Memory B cell (primary cell): ENCODE results near the gene KRT82.
"Not testable (repeated sequence)": the region's sequence is repeated elsewhere in the genome, so short reads cannot be mapped to it uniquely, and the experiment has no call there.

Source experiments
- ATAC-seq: fragments of 150-1000 bp; cut with Tn5 transposase; 2 replicates; pipeline ENCODE4 v1.10.0; 2021; ENCODE audit warnings: low read depth, mild to moderate bottlenecking, moderate library complexity
- DNase-seq, 2 donors: peaks; one replicate each; pipeline ENCODE4 v3.0.0; 2022; ENCODE audit warnings: low spot score in 2 of 2
- H3K27ac Mint-ChIP-seq: one replicate; pipeline ENCODE4 v1.8.0; 2022; ENCODE audit warnings: mild to moderate bottlenecking, moderate library complexity, mixed read lengths
- H3K27me3 Mint-ChIP-seq: one replicate; pipeline ENCODE4 v1.8.0; 2022; ENCODE audit warnings: mixed read lengths
- H3K36me3 Mint-ChIP-seq: one replicate; pipeline ENCODE4 v1.8.0; 2022; ENCODE audit warnings: mild to moderate bottlenecking, mixed read lengths
- H3K4me1 Mint-ChIP-seq: one replicate; pipeline ENCODE4 v1.8.0; 2022; ENCODE audit warnings: mixed read lengths
- H3K4me3 Mint-ChIP-seq: one replicate; pipeline ENCODE4 v1.8.0; 2022; ENCODE audit warnings: mild to moderate bottlenecking, moderate library complexity, mixed read lengths
- H3K9me3 Mint-ChIP-seq: one replicate; pipeline ENCODE4 v1.8.0; 2022; ENCODE audit warnings: mixed read lengths

The KRT82 gene

DNA sequence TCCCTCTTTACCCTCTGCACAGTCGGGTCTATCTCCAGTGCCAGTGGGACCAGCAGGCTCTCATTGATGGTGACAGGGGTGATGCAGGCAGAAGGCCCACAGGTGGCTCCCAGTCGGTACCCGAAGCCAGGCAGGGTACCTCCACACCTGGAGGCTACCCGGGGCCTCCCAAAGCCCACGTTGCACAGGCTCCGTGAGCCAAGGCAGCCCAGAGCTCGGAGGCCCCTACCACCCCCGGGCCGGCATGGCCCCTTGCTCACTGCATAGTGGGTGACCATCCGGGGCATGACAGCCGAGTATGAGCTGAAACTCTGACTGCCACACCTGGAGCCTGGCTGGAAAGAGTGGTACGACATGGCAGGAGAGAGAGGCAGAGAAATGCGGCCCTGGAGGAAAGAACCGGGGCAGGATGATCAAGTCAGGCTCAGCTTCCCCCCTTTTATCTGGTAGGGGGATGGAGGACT lies at the start of gene KRT82:
KRT82 (minus strand) TSS at position 414 of the 464 bp plus-strand sequence; CDS start at position 356, 58 bp downstream.
- no peak for ATAC-seq
- Mint-ChIP-seq H3K27me3 (peaks cover 18% of the 10 kb centered on the region), H3K27ac (no peak within 1 kb of the TSS), H3K9me3 (no peaks in the 10 kb centered on the region), H3K4me3 (no peak within 1 kb of the TSS), H3K36me3 (peaks cover 3% of the 10 kb centered on the region), H3K4me1 (no peaks in the 10 kb centered on the region)
- DNase-seq, result no peak

GRCh38 chr12:52455821-52456220 lies 49.7 kb upstream of the KRT82 start:
- Mint-ChIP-seq H3K4me3 (no peak overlapping the region), H3K27ac (no peak overlapping the region), H3K9me3 (no peaks in the 10 kb centered on the region), H3K36me3 (no peaks in the 10 kb centered on the region), H3K27me3 (peaks cover 13% of the 10 kb centered on the region), H3K4me1 (no peaks in the 10 kb centered on the region)
- DNase-seq (no peak), ATAC-seq (no peak)

GRCh38 chr12:52454411-52455201 lies 48.5 kb upstream of the KRT82 start:
- Mint-ChIP-seq H3K27me3 (peaks cover 12% of the 10 kb centered on the region), H3K9me3 (no peaks in the 10 kb centered on the region), H3K36me3 (no peaks in the 10 kb centered on the region), H3K27ac (no peak overlapping the region), H3K4me3 (no peak overlapping the region), H3K4me1 (no peaks in the 10 kb centered on the region)
- DNase-seq (no peak), ATAC-seq (no peak)

DNA sequence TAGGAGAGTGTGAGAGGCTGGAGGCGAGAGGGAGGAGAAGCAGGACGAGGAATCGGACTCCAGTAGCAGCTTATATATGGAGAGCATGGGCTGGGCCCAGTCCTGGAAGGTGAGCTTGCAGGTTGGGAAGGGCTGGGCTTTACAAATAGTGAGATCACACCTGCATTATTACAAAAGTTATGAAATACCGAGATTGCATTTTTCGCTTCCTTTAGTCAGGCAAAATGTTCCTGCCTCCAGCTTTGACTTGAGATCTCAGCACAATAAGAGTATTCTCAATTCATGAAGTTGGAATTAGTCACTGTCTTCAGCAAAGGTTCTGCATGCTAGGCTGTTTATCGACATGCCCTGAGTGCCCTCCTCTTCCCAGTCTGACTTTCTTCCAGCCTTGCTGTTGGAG lies 46.0 kb upstream of the KRT82 start, which contains the start of gene KRT6B:
KRT6B (minus strand) TSS at position 46 of the 400 bp plus-strand sequence. CDS start 68 bp downstream, outside the sequence.
- Mint-ChIP-seq H3K4me1 (peaks cover 6% of the 10 kb centered on the region), H3K4me3 (no peak within 1 kb of the TSS), H3K9me3 (no peaks in the 10 kb centered on the region), H3K36me3 (no peaks in the 10 kb centered on the region), H3K27me3 (peaks cover 9% of the 10 kb centered on the region), H3K27ac (no peak within 1 kb of the TSS)
- ATAC-seq (no peak), DNase-seq (no peak)

GRCh38 chr12:52448228-52448627 lies 42.1 kb upstream of the KRT82 start:
- peaks cover 6% of the 10 kb centered on the region for H3K4me1 Mint-ChIP-seq
- peaks cover 13% of the 10 kb centered on the region for H3K27me3 Mint-ChIP-seq
- DNase-seq (no peak), ATAC-seq (no peak)
- no peak overlapping the region for H3K27ac Mint-ChIP-seq
- no peaks in the 10 kb centered on the region for H3K36me3 Mint-ChIP-seq
- no peak overlapping the region for H3K4me3 Mint-ChIP-seq
- no peaks in the 10 kb centered on the region for H3K9me3 Mint-ChIP-seq

DNA sequence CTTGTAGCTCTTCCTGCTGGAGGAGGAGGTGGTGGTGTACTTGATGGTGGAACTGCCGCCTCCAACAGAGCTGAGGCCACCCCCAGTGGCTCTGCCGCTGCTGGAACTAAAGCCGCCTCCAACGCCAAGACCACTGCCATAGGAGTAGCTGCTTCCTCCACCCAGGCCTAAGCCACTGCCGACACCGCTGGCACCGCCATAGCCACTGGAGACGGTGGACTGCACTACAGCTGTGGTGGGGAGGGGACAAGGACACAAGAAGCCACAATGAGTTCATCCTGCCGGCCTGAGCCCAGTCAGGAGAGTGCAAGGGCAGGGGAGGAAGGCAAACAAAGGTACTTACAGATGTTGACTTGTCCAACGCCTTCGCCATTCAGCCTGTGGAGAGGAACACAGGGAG lies 41.1 kb upstream of the KRT82 start:
- not testable (repeated sequence) for H3K27ac Mint-ChIP-seq
- peaks cover 17% of the 10 kb centered on the region for H3K27me3 Mint-ChIP-seq

DNA sequence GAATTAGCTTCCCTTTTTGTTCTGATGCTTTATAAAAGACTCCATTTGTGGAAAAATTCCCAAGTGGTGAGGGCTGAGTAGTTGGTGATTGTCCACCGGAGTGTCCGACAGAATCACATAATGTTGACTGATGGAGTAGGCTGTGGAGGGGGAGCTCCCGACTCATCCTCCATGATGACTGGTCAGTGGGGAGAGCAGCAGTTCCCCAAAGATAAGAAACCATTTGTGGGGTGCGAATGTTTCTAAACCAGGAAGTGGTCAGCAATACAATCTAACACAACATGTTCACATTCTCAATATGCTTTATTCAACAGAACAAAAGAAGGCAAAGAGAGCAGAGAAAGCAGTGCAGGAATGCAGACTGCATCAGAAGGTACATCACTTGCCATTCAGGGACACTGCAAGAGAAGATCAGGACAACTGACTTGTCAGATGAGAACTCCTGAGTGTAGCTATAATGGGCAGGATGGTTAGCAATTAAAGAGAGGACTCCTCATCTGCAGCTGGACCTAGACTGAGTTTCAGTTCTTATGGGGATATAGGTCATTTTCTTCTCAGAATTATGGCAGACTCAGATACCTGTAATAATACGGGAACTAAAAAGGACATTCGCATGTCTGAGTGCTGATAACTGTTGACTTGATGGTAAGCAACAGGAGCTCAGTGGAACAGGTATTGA lies 40.4 kb upstream of the KRT82 start:
- DNase-seq, result no peak
- peaks cover 16% of the 10 kb centered on the region for H3K27me3 Mint-ChIP-seq
- no peak overlapping the region for H3K4me3 Mint-ChIP-seq
- H3K27ac Mint-ChIP-seq, result no peak overlapping the region
- ATAC-seq, result no peak
- no peaks in the 10 kb centered on the region for H3K9me3 Mint-ChIP-seq
- H3K36me3 Mint-ChIP-seq, result no peaks in the 10 kb centered on the region
- peaks cover 6% of the 10 kb centered on the region for H3K4me1 Mint-ChIP-seq

More for the DNA sequence above, 41.1 kb upstream of the KRT82 start:
- ATAC-seq, H3K4me3 Mint-ChIP-seq, DNase-seq, H3K36me3 Mint-ChIP-seq, H3K4me1 Mint-ChIP-seq, H3K9me3 Mint-ChIP-seq: not testable (repeated sequence)

GRCh38 chr12:52445876-52446275 lies 39.7 kb upstream of the KRT82 start:
- Mint-ChIP-seq H3K27me3 (peaks cover 16% of the 10 kb centered on the region), H3K9me3 (no peaks in the 10 kb centered on the region)
- ATAC-seq, result no peak

GRCh38 chr12:52444647-52445595 lies 38.8 kb upstream of the KRT82 start:
- Mint-ChIP-seq H3K4me3 (no peak overlapping the region), H3K27me3 (peaks cover 14% of the 10 kb centered on the region), H3K27ac (no peak overlapping the region), H3K9me3 (no peaks in the 10 kb centered on the region), H3K4me1 (peaks cover 6% of the 10 kb centered on the region), H3K36me3 (no peaks in the 10 kb centered on the region)
- ATAC-seq (no peak), DNase-seq (no peak)

More at GRCh38 chr12:52445876-52446275, 39.7 kb upstream of the KRT82 start:
- H3K27ac Mint-ChIP-seq, result no peak overlapping the region
- no peak overlapping the region for H3K4me3 Mint-ChIP-seq
- H3K36me3 Mint-ChIP-seq, result no peaks in the 10 kb centered on the region
- no peak for DNase-seq
- peaks cover 6% of the 10 kb centered on the region for H3K4me1 Mint-ChIP-seq

- Mint-ChIP-seq H3K27ac (no peak overlapping the region), H3K27me3 (peaks cover 14% of the 10 kb centered on the region), H3K4me1 (peaks cover 6% of the 10 kb centered on the region), H3K36me3 (no peaks in the 10 kb centered on the region), H3K4me3 (no peak overlapping the region), H3K9me3 (no peaks in the 10 kb centered on the region)
- ATAC-seq, result no peak
- DNase-seq, result no peak
These were observed 37.8 kb upstream of the KRT82 start for GRCh38 chr12:52443966-52444365.

DNA sequence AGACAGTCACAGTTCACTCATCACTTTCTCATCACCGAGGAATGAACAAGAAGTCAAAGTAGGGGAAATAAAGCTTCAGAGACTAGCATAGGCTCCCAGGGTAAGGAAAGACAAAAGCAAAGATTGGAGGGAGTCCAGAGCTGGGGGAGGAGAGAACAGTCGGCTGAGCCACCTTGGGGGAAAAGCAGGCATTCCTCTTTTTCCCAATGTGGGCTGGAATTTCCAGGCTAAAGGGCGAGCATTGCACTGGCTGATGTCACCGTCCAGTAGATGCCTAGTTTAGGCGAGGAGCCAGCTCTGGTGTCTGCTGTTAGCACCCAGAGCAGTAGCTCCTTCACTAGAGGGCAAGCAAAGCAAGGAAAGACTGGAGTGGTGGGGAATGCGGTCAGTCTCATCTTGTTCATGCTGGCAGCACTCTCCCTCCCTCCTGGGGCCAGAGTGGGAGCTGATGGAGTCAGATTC lies 36.5 kb upstream of the KRT82 start:
- Mint-ChIP-seq H3K27ac (no peak overlapping the region), H3K4me3 (no peak overlapping the region), H3K4me1 (no peaks in the 10 kb centered on the region), H3K27me3 (peaks cover 14% of the 10 kb centered on the region), H3K9me3 (no peaks in the 10 kb centered on the region), H3K36me3 (no peaks in the 10 kb centered on the region)
- DNase-seq, result no peak
- ATAC-seq, result no peak

- peaks cover 16% of the 10 kb centered on the region for H3K27me3 Mint-ChIP-seq
- no peak for DNase-seq
- no peak for ATAC-seq
These were observed 35.3 kb upstream of the KRT82 start for GRCh38 chr12:52441320-52441911.

GRCh38 chr12:52440821-52441319 lies 34.7 kb upstream of the KRT82 start:
- peaks cover 17% of the 10 kb centered on the region for H3K27me3 Mint-ChIP-seq
- no peaks in the 10 kb centered on the region for H3K9me3 Mint-ChIP-seq
- H3K4me3 Mint-ChIP-seq, result no peak overlapping the region
- no peaks in the 10 kb centered on the region for H3K4me1 Mint-ChIP-seq
- no peaks in the 10 kb centered on the region for H3K36me3 Mint-ChIP-seq
- no peak overlapping the region for H3K27ac Mint-ChIP-seq
- DNase-seq (no peak), ATAC-seq (no peak)

More at GRCh38 chr12:52441320-52441911, 35.3 kb upstream of the KRT82 start:
- Mint-ChIP-seq H3K4me3 (no peak overlapping the region), H3K36me3 (no peaks in the 10 kb centered on the region), H3K9me3 (no peaks in the 10 kb centered on the region), H3K4me1 (no peaks in the 10 kb centered on the region), H3K27ac (no peak overlapping the region)
